HCT116 (cell line): ENCODE measurements around the gene TM7SF2. TPM values are rescaled to one million over a fixed set of nuclear protein-coding genes. Genes with fewer than 3 reads are reported as not detected.

Experiments
- ATAC-seq: fragments of 200-7000 bp; cut with Tn5 transposase; 2 replicates; pipeline ENCODE4 v1.9.1; 2020; ENCODE audit warnings: mild to moderate bottlenecking, moderate library complexity
- BruUV-seq: library from RNA; stranded (reverse); fragments of 400-500 nt; replicated peaks from 2 replicates; lab custom pipeline; 2021; lab: Mats Ljungman, UMichigan
- CTCF ChIA-PET: fragments of 300-600 bp; sonication (Branson Sonifier 250); formaldehyde crosslinking; loops from one replicate; lab custom pipeline; 2021; ENCODE audit warnings: antibody characterized with exemption; lab: Charles Lee
- POLR2A ChIA-PET: fragments of 300-600, 350-600 bp; sonication (Branson Sonifier 250); formaldehyde crosslinking; loops from one replicate; lab custom pipeline; 2021; ENCODE audit warnings: antibody characterized with exemption; lab: Charles Lee
- RAD21 ChIA-PET, 2 experiments: fragments of 300-600 bp; sonication (Branson Sonifier 250); formaldehyde crosslinking; loops; one replicate each; lab custom pipeline; 2023; ENCODE audit warnings: low total read pairs in 2 of 2; ENCODE audit not compliant: uncharacterized antibody in 2 of 2, unreplicated experiment in 2 of 2, low non-redundant PET in 1 of 2; lab: Charles Lee
- DNase-seq: peaks from one replicate; pipeline ENCODE4 v3.0.0-alpha.2; 2010; ENCODE audit warnings: low read depth, low spot score
- H2AFZ ChIP-seq: fragments of 200-600 bp; shearing (Covaris generic), sonication (generic); 2 replicates; pipeline ENCODE4 v1.6.1; 2017; ENCODE audit warnings: low read depth, mixed run types, mixed read lengths, antibody characterized with exemption, low read length; ENCODE audit not compliant: poor library complexity, severe bottlenecking
- H3K27ac ChIP-seq: 2 replicates; pipeline ENCODE4 v1.5.1; 2012; ENCODE audit warnings: low read depth, low read length
- H3K27me3 ChIP-seq: fragments of 200-600 bp; sonication (generic); 2 replicates; pipeline ENCODE4 v1.6.1; 2016; ENCODE audit warnings: mixed run types, low read length, mixed read lengths; ENCODE audit not compliant: insufficient read depth
- H3K36me3 ChIP-seq, 2 experiments: fragments of 200-500 bp in 1 of 2; fragments of 200-600 bp in 1 of 2; sonication (Bioruptor generic) in 1 of 2; sonication (generic) in 1 of 2; 2 replicates each; pipeline versions ENCODE4 v1.5.1 to v1.6.1; 2014 to 2016; ENCODE audit warnings: low read length in 2 of 2, inconsistent platforms in 1 of 2, mixed read lengths in 1 of 2, mixed run types in 1 of 2; ENCODE audit not compliant: insufficient read depth in 2 of 2, control insufficient read depth in 1 of 2
- H3K4me1 ChIP-seq, 2 experiments: fragments of 200-600 bp in 1 of 2; sonication (generic) in 1 of 2; 2 replicates each; pipeline versions ENCODE4 v1.5.1 to v1.6.1; 2012 to 2017; ENCODE audit warnings: low read length in 2 of 2, inconsistent platforms in 1 of 2, mild to moderate bottlenecking in 1 of 2, mixed read lengths in 1 of 2, mixed run types in 1 of 2, moderate library complexity in 1 of 2; ENCODE audit not compliant: insufficient read depth in 2 of 2, control insufficient read depth in 1 of 2
- H3K4me2 ChIP-seq: fragments of 200-600 bp; sonication (generic); 2 replicates; pipeline ENCODE4 v1.6.1; 2017; ENCODE audit warnings: mixed run types, low read length, mixed read lengths
- H3K4me3 ChIP-seq, 2 experiments: fragments of 200-600 bp in 1 of 2; sonication (generic) in 1 of 2; replicated peaks in 1 of 2; 2 replicates each; pipeline ENCODE4 v1.5.1; 2011 to 2016; ENCODE audit warnings: low read length in 2 of 2, control low read depth in 1 of 2, low read depth in 1 of 2, mild to moderate bottlenecking in 1 of 2, mixed read lengths in 1 of 2, mixed run types in 1 of 2
- H3K79me2 ChIP-seq: fragments of 200-600 bp; sonication (generic); 2 replicates; pipeline ENCODE4 v1.6.1; 2017; ENCODE audit warnings: mild to moderate bottlenecking, mixed run types, low read length, moderate library complexity, mixed read lengths; ENCODE audit not compliant: insufficient read depth
- H3K9ac ChIP-seq: fragments of 200-600 bp; sonication (generic); 2 replicates; pipeline ENCODE4 v1.6.1; 2016; ENCODE audit warnings: low read length, mixed read lengths
- H3K9me2 ChIP-seq: fragments of 200-600 bp; sonication (generic), shearing (Covaris generic); 2 replicates; pipeline ENCODE4 v1.6.1; 2017; ENCODE audit warnings: mixed run types, mild to moderate bottlenecking, moderate library complexity; ENCODE audit not compliant: insufficient read depth
- H3K9me3 ChIP-seq, 2 experiments: fragments of 200-500 bp in 1 of 2; fragments of 200-600 bp in 1 of 2; sonication (Bioruptor generic) in 1 of 2; sonication (generic) in 1 of 2; 2 replicates each; pipeline ENCODE4 v1.6.1; 2014 to 2017; ENCODE audit warnings: low read length in 2 of 2, mixed read lengths in 2 of 2, inconsistent platforms in 1 of 2, low read depth in 1 of 2, mild to moderate bottlenecking in 1 of 2, mixed run types in 1 of 2, moderate library complexity in 1 of 2; ENCODE audit not compliant: control insufficient read depth in 1 of 2, insufficient read depth in 1 of 2
- H4K20me1 ChIP-seq: fragments of 200-600 bp; sonication (generic), shearing (Covaris generic); 2 replicates; pipeline ENCODE4 v1.6.1; 2017; ENCODE audit warnings: mixed run types, mild to moderate bottlenecking, moderate library complexity; ENCODE audit not compliant: insufficient read depth
- CTCF ChIP-seq, 3 experiments: fragments of 200-600 bp in 1 of 3; sonication (generic) in 1 of 3; IDR thresholded peaks in 2 of 3; conservative IDR thresholded peaks in 1 of 3; 2 replicates each; pipeline ENCODE4 v1.5.1; 2012 to 2017; ENCODE audit warnings: low read depth in 2 of 3, low read length in 2 of 3, antibody characterized with exemption in 1 of 3, borderline replicate concordance in 1 of 3, control low read depth in 1 of 3, mild to moderate bottlenecking in 1 of 3, mixed read lengths in 1 of 3, mixed run types in 1 of 3, moderate library complexity in 1 of 3; ENCODE audit not compliant: insufficient read depth in 1 of 3
- EZH2 ChIP-seq: fragments of 200-600 bp; sonication (generic); IDR thresholded peaks from 2 replicates; pipeline ENCODE4 v1.6.1; 2017; ENCODE audit warnings: antibody characterized with exemption, mixed run types
- RAD21 ChIP-seq: IDR thresholded peaks from 2 replicates; pipeline ENCODE4 v1.6.1; 2012; ENCODE audit warnings: low read depth, mild to moderate bottlenecking
- SIN3A ChIP-seq: IDR thresholded peaks from 2 replicates; pipeline ENCODE4 v1.6.1; 2012; ENCODE audit warnings: low read depth
- intact Hi-C: fragments of 100-400 bp; cut with micrococcal nuclease; formaldehyde crosslinking; loops from 2 replicates; pipeline ENCODE4 v1.10.0; 2022
- total RNA-seq: library from RNA; stranded (reverse); gene quantifications from one replicate; pipeline ENCODE4 v1.2.1, GENCODE V29; 2021; ENCODE audit not compliant: unreplicated experiment
- TF ChIP-seq, protein P1 (sequence below): IDR thresholded peaks from 2 replicates; pipeline ENCODE4 v1.6.1; 2011; ENCODE audit warnings: mild to moderate bottlenecking, low read length, moderate library complexity; ENCODE audit not compliant: insufficient replicate concordance; ENCODE audit errors: extremely low read depth

The TM7SF2 gene
- total RNA-seq, 1 experiment from 2014 or later: 52.9 TPM

DNA sequence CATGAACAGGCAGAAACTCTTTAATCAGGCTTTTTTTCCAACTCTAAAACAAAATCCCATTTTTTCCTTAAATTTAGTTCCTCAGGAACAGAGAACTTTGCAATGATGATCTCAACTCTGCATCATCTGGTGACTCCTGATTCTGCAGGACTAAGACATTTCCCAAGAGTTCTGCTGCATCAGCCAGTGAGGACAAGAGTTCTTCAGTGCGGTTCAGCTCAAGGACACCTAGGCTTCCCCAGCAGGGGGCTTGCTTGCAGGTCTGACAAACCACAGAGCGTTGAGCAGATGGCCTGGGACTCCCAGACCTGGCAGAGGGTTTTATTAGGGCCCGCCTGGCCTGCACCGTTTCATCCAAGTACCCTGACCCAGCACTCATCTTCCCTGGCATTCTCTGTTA, 34.2 kb upstream of the TM7SF2 start:
- BruUV-seq: no TSS peak
- Histone ChIP-seq H3K9me2 (no peaks in the 10 kb centered on the region), H3K36me3 (peaks cover 14 to 49% of the 10 kb centered on the region in 2 experiments; a peak in 2 of 4 replicates), H3K79me2 (peaks cover 58% of the 10 kb centered on the region), H2AFZ (no peak overlapping the region), H3K4me1 (peaks cover 0 to 18% of the 10 kb centered on the region in 2 experiments; a peak in 3 of 4 replicates), H3K4me3 (no peak overlapping the region), H3K27ac (no peak overlapping the region; the same call in 1 of the 2 replicates), H4K20me1 (no peaks in the 10 kb centered on the region), H3K9me3 (no peaks in the 10 kb centered on the region), H3K4me2 (no peak overlapping the region), H3K27me3 (no peaks in the 10 kb centered on the region), H3K9ac (no peak overlapping the region)
- ATAC-seq (peak; percentile 19; the same call in 1 of the 2 replicates), DNase-seq (no peak)
- ChIA-PET CTCF (no interaction called here), RAD21 (no interaction called here), POLR2A (no interaction called here)
- TF ChIP-seq EZH2 (no peak), SIN3A (no peak)
- intact Hi-C loops: loop anchor here (5.0 kb wide), 1 partner anchor 65 kb away; the partner anchor contains the start of gene ARL2

GRCh38 chr11:65078151-65078550, 33.5 kb upstream of the TM7SF2 start:
- intact Hi-C loops: loop anchor here (5.0 kb wide), 1 partner anchor 66 kb away; the partner anchor contains the start of gene ARL2
- Histone ChIP-seq H3K36me3 (peaks cover 14 to 49% of the 10 kb centered on the region in 2 experiments; a peak in 2 of 4 replicates), H3K4me1 (peaks cover 5 to 24% of the 10 kb centered on the region in 2 experiments; a peak in 3 of 4 replicates), H3K9ac (peak overlapping the region; percentile 15; the same call in 1 of the 2 replicates), H4K20me1 (no peaks in the 10 kb centered on the region), H2AFZ (no peak overlapping the region), H3K79me2 (peaks cover 65% of the 10 kb centered on the region), H3K4me2 (peak overlapping the region; percentile 31; the same call in 1 of the 2 replicates), H3K27me3 (no peaks in the 10 kb centered on the region), H3K9me2 (no peaks in the 10 kb centered on the region), H3K27ac (peak overlapping the region; percentile 39), H3K4me3 (no peak overlapping the region), H3K9me3 (no peaks in the 10 kb centered on the region)
- CTCF ChIA-PET: no interaction called here
- TF ChIP-seq RAD21 (peak; percentile 59), CTCF (IDR thresholded peaks at IDR 0.05 in 2 of 3, conservative IDR thresholded peaks at IDR 0.05 in 1 of 3; ENCODE audit: borderline replicate concordance in 1 of 3, insufficient read depth in 1 of 3, low read depth in 2 of 3, low read length in 2 of 3) (peak; percentile 52 to 83 (median 78); a peak in 5 of 6 replicates)
- TF ChIP-seq, protein P1, sequence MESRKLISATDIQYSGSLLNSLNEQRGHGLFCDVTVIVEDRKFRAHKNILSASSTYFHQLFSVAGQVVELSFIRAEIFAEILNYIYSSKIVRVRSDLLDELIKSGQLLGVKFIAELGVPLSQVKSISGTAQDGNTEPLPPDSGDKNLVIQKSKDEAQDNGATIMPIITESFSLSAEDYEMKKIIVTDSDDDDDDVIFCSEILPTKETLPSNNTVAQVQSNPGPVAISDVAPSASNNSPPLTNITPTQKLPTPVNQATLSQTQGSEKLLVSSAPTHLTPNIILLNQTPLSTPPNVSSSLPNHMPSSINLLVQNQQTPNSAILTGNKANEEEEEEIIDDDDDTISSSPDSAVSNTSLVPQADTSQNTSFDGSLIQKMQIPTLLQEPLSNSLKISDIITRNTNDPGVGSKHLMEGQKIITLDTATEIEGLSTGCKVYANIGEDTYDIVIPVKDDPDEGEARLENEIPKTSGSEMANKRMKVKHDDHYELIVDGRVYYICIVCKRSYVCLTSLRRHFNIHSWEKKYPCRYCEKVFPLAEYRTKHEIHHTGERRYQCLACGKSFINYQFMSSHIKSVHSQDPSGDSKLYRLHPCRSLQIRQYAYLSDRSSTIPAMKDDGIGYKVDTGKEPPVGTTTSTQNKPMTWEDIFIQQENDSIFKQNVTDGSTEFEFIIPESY: no peak
- BruUV-seq: no TSS peak
- RAD21 ChIA-PET: no interaction called here
- ATAC-seq (peak; percentile 88), DNase-seq (peak; percentile 29)
- POLR2A ChIA-PET: interaction anchor here (0.8 kb wide), 1 partner anchor 34 kb away, joined by 3 read pairs; the partner anchor contains the start of gene TM7SF2
